HG02938 (cell line): ENCODE results near the gene ADCYAP1R1.

Source experiments
- ATAC-seq: cut with Tn5 transposase; IDR thresholded peaks from one replicate; pipeline ENCODE4 v1.9.1; 2021; ENCODE audit warnings: mild to moderate bottlenecking, moderate library complexity; ENCODE audit not compliant: unreplicated experiment

The ADCYAP1R1 gene

DNA sequence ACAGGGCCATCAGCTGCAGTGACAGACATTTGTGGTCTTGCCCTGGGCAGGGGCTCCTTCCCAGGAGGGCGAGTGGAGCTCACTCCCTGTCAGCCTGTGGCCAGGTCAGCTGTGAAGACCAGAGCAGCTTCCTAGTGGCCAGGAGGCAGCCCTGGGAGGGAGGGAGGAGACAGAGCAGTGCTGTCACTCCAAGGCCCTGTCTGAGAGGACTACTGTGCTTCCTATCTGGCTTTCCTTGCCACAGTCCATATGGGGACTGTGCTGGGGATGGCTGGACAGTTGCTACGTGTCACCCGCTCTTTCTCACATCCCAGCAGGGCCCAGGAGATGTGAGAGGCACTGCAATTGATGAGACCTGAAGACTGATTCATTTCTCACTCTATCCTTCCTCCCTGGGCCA is 15.2 kb upstream of the ADCYAP1R1 start:
- ATAC-seq, result no peak

DNA sequence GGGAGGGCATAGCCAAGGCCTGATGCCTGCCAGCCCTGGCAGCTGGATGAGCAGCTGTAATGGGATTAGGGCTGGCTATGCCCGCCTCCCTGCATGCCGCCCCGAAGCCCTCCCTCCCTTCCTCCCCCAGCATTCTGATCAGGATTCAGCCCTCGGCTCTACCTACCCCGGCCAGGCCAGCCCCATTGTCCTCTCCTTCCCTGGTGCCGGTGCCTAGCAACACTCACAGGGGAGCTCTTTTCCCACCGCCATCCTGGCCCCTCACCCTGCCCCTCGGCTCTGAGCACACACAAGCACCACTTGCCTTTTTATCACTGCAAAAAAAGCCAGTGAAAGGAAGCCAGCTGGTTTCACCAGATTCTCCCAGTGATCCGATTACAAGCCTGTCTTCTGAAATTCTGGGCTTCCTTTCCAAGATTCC is 9.0 kb upstream of the ADCYAP1R1 start:
- no peak for ATAC-seq

DNA sequence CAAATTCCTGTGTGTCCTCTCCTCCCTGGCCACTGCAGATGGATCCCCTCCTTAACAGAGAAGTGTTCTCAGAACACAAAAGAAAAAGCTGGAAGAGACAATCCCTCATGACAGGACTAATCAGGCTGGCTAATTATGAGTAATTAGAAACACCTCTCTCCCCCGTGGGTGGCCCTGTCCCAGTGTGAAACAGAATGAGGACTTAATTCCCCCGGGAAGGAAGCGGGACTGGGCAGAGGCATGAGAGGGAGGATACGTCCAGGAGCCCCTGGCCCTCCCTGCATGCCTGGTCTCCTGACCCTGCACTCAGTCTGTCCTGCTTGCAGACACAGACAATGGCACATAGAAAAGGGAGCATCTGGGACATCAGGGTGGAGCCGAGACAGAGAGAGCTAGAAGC is 7.6 kb upstream of the ADCYAP1R1 start:
- ATAC-seq, result no peak

DNA sequence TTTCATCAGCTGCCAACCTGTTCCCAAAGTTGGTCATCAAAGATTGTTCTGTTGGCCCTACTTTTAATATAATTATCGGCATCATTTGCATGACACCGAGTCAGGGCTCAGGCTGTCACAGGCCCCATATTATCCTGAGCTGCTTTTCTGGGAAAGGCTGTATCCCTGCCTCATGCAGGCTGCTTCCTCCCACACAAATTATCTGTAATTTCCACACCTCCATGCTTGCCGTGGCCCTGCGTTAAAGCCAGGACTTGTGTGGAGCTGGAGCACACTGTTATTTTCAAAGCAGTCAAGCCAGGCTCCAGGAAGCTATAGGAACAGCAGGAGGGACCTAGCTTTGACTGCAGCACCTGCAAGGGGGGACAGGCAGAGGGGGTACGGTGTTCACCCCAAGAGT is 5.4 kb upstream of the ADCYAP1R1 start:
- ATAC-seq, result no peak

DNA sequence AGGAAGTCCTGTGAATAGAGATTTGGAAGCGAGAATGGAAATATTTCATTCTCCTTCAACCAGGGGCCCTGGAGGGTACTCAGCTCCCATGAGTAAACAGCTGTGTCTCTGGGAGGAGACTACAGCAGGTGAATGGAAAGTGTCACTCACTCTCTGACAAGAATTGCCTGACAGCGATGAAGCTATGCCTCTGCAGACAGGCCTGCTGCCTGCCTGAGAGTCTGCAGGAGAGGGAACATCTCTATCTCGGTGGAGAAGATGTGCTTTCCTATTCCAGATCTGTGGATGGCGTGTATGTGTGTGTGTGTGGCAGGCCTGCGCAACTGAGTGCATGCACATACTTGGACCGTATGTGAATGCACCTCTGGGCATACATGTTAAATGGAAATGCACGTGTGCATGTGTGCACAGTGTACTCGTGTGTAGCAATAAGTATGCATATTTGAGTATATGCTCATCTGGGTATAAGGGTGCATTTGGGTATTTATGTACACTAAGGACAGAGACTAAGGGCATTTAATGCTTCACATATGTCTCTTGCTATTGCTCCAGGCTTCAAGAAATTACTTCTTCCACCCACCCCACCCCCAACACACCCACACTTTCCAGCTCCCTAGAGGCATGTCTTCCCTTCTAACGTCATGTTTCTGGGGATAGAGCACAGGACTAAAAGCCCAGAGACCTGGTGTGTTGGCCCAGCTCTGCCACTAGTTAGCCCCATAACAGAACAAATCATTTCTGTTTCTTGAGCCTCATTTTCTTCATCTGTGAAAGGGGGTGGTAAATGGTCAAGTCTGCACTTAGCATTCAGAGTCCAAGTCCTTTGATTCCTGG is 4.6 kb upstream of the ADCYAP1R1 start:
- no peak for ATAC-seq

DNA sequence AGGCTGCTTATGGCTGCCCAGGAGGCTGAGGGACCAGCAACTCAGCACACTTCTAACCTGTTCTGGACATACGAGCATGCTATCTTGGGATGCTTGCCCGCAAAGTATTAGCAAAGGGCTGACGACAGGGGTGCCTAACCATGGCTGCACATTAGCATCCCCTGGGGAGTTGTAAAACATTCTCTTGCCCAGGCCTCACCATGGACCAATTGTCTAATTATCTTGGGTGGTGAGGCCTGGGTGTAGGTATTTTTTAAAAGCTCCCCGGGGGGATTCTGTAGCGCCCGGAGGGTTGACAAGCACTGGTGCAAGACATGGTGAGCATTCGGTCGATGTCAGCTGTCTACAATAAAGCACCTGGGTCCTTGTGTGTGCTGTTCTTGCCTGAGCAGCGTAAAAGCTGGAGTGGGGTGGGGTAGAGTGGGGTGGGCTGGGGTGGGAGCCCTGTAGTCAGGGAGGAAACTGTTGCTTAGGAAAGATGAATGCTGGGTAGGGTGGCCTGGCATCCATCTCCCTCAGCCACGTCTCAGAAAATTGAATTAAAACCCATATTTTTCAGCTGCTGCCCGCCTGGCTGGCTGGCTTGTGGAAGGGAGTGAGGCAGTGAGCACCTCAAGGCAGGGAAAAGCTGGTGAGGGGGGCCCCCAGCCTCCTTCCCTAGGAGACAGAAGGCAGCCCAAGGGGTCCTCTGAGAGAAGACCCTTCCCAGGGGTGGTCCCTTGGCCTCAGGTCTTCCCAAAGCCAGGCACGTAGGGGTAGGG is 2.9 kb upstream of the ADCYAP1R1 start:
- ATAC-seq, result no peak

DNA sequence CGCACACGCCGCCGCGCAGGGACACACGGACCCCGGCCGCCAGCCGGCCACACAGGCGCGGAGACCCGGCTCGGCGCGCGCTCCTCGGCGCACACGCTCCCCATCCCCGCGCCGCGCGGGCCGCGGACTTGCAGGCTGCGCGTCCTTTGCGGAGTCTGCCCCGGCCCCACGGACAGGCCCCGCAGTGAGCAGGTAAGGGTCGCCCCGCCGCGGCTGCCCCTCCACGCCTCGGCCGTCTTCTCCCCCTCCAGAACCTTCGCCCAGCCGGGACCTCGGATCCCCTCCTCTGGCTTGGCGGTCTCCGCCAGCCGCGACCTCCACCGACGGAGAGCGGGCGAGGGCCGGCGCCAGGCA is 356 bp downstream of the ADCYAP1R1 start:
- ATAC-seq, result no peak

DNA sequence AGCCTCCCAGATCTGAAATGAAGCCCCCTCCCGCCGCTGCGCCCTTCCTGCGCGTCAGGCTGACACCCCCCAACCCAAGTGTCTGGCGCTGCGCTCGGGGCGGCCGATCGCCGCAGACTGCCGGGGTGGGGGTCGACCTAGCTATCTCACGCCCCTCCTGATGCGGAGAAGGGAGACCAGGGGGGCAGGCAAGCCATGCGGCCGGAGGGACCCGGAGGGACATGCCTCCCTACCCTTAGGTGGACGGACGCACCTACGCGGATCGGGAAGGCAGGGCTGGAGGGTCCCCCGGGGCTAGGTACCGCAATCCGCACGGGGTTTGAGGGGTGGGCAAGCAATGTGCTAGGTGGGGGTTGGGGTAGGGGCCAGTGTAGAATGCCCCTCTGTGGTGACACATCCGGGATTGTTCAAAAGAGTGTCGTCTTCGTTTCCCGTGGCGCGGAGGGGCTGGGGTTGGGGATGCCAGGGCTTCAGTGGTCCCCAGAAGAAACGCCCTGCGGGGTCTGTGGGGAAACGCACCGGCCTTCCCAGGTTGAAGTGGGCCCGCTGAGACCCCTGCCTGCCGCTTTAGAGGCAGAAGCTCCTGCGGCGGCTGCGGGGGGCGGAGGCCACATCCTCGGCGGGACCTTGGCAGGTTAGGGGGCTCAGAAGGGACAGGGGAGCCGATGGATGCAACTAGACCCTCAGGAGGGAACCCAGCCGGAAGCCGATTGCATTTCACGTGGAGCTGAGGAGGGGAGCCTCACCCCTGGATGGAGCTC is 913 bp downstream of the ADCYAP1R1 start:
- ATAC-seq, result no peak

DNA sequence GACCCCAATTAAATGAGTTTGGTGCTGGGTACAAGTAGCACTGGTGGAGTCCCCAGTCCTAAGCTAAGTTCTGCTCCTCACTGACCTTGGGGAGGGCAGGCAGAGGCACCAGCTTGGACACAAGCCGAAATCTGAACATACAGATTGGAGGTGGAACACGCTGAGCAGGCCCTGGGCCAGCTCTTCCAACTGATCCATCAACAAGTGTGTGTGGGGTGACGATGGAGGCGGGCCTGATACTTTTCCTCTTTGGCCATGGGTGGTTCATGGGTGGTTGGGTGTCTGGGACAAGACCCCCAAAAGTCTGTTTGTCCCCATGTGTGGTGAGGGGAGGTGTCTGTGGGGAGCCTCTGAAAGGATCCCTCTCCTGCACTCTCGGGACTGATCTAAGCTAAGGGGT is 1.9 kb downstream of the ADCYAP1R1 start:
- no peak for ATAC-seq

DNA sequence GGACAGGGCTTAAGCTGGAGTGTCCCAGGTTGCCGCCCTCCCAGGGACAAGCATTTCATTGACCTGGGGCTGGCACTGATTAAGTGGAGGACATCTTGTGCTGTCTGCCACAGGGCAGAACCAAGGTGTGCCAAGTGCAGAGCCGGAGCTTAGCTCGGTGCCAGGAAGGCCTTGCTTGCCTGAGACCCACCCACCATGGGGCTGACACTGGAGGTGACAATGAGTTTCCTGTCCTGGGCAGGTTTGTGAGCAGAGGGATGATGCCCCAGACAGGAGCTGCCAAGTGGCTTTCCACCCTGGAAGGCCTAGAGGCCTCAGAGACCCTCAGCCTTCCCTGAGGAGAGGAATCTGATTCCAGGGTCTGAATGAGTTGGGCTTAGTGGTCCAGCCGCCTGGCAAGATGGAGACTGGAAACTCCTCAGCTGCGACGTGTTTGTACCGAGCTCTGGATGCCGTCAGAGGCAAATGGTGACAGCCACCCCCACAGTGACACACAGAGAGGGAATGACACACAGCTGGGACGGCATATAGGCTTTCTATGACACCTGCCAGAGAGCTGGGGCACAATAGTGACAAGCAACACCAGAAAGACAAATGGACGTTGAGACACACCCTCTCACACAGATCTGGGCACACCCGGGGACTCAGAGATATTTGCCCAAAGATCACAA is 2.6 kb downstream of the ADCYAP1R1 start:
- no peak for ATAC-seq

DNA sequence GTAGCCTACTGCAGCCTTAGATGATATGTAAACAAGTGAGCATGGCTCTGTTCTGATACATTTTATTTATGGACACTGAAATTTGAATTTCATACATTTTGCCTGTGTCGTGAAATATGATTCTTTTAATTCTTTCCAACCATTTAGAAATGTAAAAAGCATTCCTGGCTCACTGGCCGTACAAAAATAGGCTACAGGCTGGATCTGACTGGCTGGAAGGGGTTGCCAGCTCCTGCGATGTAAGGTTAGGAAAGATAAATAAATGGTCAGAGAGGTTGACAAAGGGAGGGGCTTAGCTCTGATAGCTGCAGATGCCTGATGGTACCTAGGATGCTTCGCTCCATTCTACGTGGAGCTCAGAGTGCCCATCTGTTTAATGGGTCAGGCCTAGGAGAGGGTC is 3.4 kb downstream of the ADCYAP1R1 start:
- ATAC-seq, result no peak

DNA sequence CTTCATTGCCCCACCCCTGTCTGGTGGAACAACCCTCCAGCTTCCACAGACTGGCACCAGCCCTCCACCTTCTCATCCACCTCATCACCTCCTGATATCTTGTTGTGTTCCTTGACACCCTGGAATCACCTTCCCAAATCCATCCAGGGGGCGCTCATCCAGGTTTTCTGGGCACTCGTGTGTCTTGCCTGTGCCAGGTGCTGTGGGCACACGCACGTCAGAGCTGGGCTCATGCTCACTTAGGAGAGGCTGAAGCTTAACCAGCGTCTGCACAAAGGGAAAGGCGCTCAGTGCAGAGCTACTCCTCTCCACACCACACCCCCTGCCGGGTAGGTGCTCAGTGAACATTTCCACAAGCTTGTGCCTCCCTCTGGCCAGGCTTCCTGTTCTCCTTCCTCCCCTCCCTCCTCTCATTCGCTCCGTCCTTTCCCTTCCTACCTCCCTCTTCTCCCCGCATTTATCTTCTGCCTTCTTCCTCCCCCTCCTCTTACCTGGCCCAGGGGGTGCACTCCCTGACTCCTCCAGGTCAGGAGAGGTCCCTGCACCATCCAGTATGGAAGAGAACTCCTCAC is 4.8 kb downstream of the ADCYAP1R1 start:
- no peak for ATAC-seq

DNA sequence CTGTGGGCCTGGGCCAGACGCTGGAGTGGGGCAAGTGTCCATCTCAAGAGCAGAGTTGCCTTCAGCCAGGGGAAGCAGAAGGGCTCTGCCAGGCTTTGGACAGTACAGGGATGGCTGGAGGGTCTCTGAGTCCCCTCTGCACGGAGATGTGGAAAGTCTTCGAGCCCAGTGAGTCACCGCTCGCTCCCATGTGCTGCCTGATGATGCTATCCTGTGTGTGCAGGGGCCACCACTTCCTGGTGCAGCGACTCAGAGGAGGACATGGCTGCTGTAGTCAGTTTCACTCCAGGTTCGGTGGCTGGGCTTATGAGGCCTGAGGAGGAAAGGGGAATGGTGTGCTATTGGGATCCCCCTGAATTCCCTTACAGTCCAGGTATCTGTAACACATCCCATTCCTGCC is 6.0 kb downstream of the ADCYAP1R1 start:
- ATAC-seq, result no peak

DNA sequence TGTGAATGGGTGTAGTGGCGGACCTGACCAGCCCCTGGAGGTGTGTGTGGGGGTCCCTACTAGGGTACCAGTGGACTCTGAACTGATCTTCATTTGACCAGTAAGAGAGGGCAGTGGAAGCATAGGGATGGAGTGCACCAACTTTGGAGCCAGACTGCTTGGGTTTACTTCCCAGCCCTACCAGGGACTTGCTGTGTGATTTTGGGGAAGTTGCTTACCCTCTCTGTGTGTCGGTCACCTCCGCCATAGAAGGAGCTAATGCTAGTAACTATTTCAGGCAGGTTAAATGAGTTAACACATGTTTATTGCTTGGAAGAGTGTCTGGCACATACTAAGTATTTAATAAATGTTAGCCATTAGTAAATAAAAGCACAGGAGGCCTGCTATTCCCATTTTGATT is 6.6 kb downstream of the ADCYAP1R1 start:
- ATAC-seq, result no peak

DNA sequence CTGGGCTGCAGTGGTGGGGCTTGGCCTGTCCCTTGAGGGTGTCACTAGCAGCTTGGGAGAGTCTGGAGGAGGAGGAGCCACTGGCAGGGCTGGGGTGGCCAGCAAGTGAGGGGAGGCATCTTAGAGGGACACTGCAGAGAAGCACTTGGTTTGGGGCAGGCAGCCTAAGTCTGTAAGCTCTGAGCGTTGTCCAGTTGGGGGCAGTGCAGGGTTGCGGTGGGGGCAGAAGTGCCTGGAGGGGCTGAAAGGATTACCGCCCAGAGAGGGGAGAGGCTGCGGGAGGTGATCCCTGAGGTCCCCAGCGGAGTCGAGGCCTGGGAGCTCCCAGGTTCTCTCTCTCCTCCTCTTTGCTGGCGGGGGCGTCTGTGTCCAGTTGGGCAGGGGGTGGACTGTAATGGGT is 7.4 kb downstream of the ADCYAP1R1 start:
- ATAC-seq, result no peak

DNA sequence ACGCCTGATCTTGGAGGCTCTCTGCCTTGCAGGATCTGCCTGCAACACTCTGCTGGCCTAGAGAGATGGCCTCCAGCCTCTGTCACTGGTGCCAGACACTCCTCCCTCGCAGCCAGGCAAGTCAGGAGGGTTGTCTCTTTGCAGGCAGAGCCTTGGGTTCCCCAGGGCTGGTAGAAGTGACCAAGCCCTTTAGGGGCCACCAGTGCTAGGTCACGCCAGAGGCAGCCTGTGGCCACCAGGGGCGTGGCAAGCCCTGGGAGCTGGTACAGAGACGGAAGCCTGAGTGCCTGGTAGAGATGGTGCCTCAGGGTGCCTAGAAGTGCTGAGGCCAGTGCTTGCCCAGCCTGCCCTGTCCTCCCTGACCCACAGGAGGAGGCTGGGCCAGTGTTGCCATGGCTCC is 9.1 kb downstream of the ADCYAP1R1 start:
- ATAC-seq, result no peak

DNA sequence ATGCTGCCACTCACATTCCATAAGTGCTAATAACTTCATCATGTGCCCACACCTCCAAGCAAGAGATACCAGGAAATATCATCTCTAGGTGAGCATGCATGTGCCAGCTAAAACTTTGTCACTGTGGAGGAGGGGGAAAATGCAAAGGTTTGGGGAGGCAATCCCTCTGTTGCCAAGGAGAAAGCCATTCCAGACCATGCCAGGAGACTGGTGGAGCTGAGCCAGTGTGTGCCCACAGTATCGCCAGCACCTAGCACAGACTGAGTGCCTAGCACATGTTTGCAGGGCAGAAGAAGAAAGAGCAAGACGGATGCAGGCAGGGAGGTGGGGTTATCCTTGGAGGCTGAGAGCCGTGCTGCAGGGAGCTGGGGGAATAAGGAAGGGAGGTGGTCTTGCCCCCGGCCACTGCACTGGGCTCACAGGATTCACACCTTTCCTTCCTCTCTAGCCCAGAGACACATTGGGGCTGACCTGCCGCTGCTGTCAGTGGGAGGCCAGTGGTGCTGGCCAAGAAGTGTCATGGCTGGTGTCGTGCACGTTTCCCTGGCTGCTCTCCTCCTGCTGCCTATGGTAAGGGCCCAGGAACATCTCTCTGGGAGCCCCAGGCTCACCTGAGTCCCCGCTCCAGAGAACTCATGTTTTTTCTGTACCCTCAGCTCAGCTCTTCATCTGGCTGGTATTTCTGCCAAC is 10.8 kb downstream of the ADCYAP1R1 start:
- no peak for ATAC-seq

DNA sequence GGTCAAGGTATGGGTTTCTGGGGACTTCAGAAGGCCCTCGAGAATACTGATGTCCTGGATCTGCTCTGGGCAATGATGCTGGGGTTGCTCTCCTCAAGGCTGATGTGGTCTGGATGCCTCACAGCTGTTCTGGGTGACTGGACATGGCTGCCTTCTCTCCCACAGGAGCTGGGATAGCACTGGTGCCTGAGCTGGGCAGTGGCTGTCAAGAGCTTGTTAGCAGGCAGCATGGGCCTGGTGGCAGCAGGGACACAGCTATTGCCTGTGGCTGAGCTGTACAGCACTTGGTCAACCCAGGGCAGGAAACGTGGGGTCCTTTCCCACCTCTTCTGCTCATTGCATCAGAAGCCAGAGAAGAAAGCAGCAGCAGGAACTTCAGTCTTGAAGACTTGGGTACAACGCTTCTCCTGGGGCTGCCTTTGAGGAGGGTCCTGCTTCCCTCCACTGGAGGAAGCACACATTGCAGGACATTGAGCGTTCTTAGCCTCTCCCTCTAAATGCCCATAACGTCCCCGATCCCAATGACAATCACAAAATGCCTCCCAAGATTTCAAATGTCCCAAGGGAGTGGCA is 13.0 kb downstream of the ADCYAP1R1 start:
- no peak for ATAC-seq

DNA sequence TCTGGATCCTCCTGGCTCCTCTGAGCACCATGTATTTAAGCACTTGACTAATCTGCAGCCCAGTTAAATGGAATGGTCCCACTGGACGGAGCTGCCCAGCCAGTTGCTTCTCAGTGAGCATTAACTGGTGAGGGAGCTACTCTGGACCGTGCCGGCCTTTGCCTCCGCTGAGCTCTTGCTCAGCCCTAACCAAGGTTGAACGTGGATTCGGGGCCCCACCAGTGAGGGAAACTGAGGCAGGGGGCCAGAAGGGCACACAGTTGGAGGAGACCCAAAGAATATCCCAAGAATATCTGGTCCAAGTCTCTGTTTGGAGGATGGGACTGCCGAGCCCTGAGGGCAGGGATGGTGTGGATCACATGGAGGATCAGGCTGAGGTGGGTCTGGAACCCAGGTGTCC is 13.7 kb downstream of the ADCYAP1R1 start:
- ATAC-seq, result no peak
